A549 (cell line): ENCODE data around the gene SEC31B. TPM values are rescaled to one million over a fixed set of nuclear protein-coding genes. Genes with fewer than 3 reads are reported as not detected.

ENCODE experiments used
- ATAC-seq, 2 experiments: fragments of 200-7000 bp in 1 of 2; fragments of >200 bp in 1 of 2; cut with Nextera tagmentation in 1 of 2; cut with Tn5 transposase in 1 of 2; 3 replicates each; pipeline versions ENCODE4 v1.8.0 to v1.9.1; 2018 to 2020; ENCODE audit warnings: mild to moderate bottlenecking in 1 of 2, moderate library complexity in 1 of 2
- CTCF ChIA-PET: fragments of 300-600 bp; sonication (Branson Sonifier 250); formaldehyde crosslinking; extraction: SDS; loops from one replicate; lab custom pipeline; 2021; ENCODE audit warnings: antibody characterized with exemption, inconsistent platforms; lab: Yijun Ruan, JAX
- POLR2A ChIA-PET: fragments of 350-600 bp; formaldehyde crosslinking; extraction: SDS; loops from one replicate; lab custom pipeline; 2021; ENCODE audit warnings: antibody characterized with exemption, inconsistent platforms; lab: Yijun Ruan, JAX
- DNase-seq, 2 experiments: peaks; one replicate each; pipeline versions ENCODE4 v3.0.0 to v3.0.0-alpha.2; 2011 to 2016; ENCODE audit warnings: low read depth in 1 of 2, low spot score in 1 of 2
- FAIRE-seq: peaks from 2 replicates; lab custom pipeline; 2011; peaks lifted over from hg19 to GRCh38; lab: Jason Lieb, UNC
- H3K27ac ChIP-seq, 2 experiments: fragments of >200 bp; sonication (Bioruptor Twin); formaldehyde crosslinking; 3 replicates each; pipeline ENCODE4 v1.5.1; 2016 to 2017
- H3K4me1 ChIP-seq: fragments of >200 bp; sonication (Bioruptor Twin); formaldehyde crosslinking; 3 replicates; pipeline ENCODE4 v1.6.1; 2016
- H3K4me2 ChIP-seq: fragments of >200 bp; sonication (Bioruptor Twin); formaldehyde crosslinking; 3 replicates; pipeline ENCODE4 v1.6.1; 2016
- H3K4me3 ChIP-seq: fragments of >200 bp; sonication (Bioruptor Twin); formaldehyde crosslinking; 3 replicates; pipeline ENCODE4 v1.5.1; 2016
- H3K9me3 ChIP-seq: fragments of >200 bp; sonication (Bioruptor Twin); formaldehyde crosslinking; 3 replicates; pipeline ENCODE4 v1.6.1; 2016
- BHLHE40 ChIP-seq: IDR thresholded peaks from 2 replicates; pipeline ENCODE4 v1.6.1; 2012; ENCODE audit warnings: low read depth, low read length, inconsistent platforms
- CBX8 ChIP-seq: fragments of 200-600 bp; sonication (generic); IDR thresholded peaks from 2 replicates; pipeline ENCODE4 v1.6.1; 2016
- CHD2 ChIP-seq: fragments of 150-350 bp; IDR thresholded peaks from 2 replicates; pipeline ENCODE4 v1.6.1; 2014; ENCODE audit warnings: low read length; ENCODE audit not compliant: partially characterized antibody
- EP300 ChIP-seq, 2 experiments: fragments of >200 bp; sonication (Bioruptor Twin); formaldehyde crosslinking; IDR thresholded peaks; 2 replicates in 1 of 2; 3 replicates in 1 of 2; pipeline ENCODE4 v1.6.1; 2016 to 2017
- FOSB ChIP-seq: fragments of 250-450 bp; sonication (Bioruptor Pico); IDR thresholded peaks from 2 replicates; pipeline ENCODE4 v1.5.0; 2020; ENCODE audit warnings: mild to moderate bottlenecking, moderate library complexity
- GATA3 ChIP-seq: IDR thresholded peaks from 2 replicates; pipeline ENCODE4 v1.6.1; 2012; ENCODE audit warnings: borderline replicate concordance
- HDAC2 ChIP-seq: fragments of 200-600 bp; sonication (generic); IDR thresholded peaks from 2 replicates; pipeline ENCODE4 v1.6.1; 2016
- HOXA7 ChIP-seq: fragments of 250-450 bp; sonication (Bioruptor Pico); IDR thresholded peaks from 2 replicates; pipeline ENCODE4 v1.5.0; 2020; ENCODE audit warnings: mild to moderate bottlenecking, moderate library complexity
- HOXB5 ChIP-seq: fragments of 250-450 bp; sonication (Bioruptor Pico); IDR thresholded peaks from 2 replicates; pipeline ENCODE4 v1.5.0; 2020; ENCODE audit warnings: mild to moderate bottlenecking, moderate library complexity
- PHF8 ChIP-seq: fragments of 200-600 bp; sonication (generic); IDR thresholded peaks from 2 replicates; pipeline ENCODE4 v1.6.1; 2016; ENCODE audit warnings: low read depth, mild to moderate bottlenecking, antibody characterized with exemption, moderate library complexity, borderline replicate concordance
- POLR2AphosphoS2 ChIP-seq: conservative IDR thresholded peaks from 2 replicates; pipeline ENCODE4 v1.6.1; 2012; ENCODE audit warnings: low read length, improper control_type of control experiment, inconsistent platforms
- RAD21 ChIP-seq, 2 experiments: fragments of >200 bp in 1 of 2; sonication (Bioruptor Twin) in 1 of 2; formaldehyde crosslinking in 1 of 2; IDR thresholded peaks in 1 of 2; conservative IDR thresholded peaks in 1 of 2; 2 replicates in 1 of 2; 3 replicates in 1 of 2; pipeline ENCODE4 v1.6.1; 2012 to 2018; ENCODE audit warnings: inconsistent platforms in 1 of 2
- RCOR1 ChIP-seq: fragments of 150-350 bp; IDR thresholded peaks from 2 replicates; pipeline ENCODE4 v1.6.1; 2014; ENCODE audit warnings: antibody characterized with exemption, low read length, low read depth
- RNF2 ChIP-seq: fragments of 200-600 bp; sonication (generic); IDR thresholded peaks from 2 replicates; pipeline ENCODE4 v1.6.1; 2016; ENCODE audit warnings: low read depth, mild to moderate bottlenecking, antibody characterized with exemption, moderate library complexity, borderline replicate concordance
- SREBF2 ChIP-seq: fragments of 450-650 bp; IDR thresholded peaks from 2 replicates; pipeline ENCODE4 v1.6.1; 2014; ENCODE audit warnings: mild to moderate bottlenecking, moderate library complexity
- TP53 ChIP-seq: fragments of 250-450 bp; sonication (Bioruptor Pico); IDR thresholded peaks from 2 replicates; pipeline ENCODE4 v1.5.0; 2021; ENCODE audit warnings: mild to moderate bottlenecking, moderate library complexity
- ZNF302 ChIP-seq: fragments of 250-450 bp; sonication (Bioruptor Pico); IDR thresholded peaks from 2 replicates; pipeline ENCODE4 v1.9.0; 2021; ENCODE audit warnings: inconsistent platforms, mild to moderate bottlenecking, moderate library complexity
- ZSCAN20 ChIP-seq: fragments of 250-450 bp; sonication (Bioruptor Pico); IDR thresholded peaks from 2 replicates; pipeline ENCODE4 v1.8.0; 2022; ENCODE audit warnings: mild to moderate bottlenecking, moderate library complexity
- WGBS: methylation state at CpG from one replicate; pipeline ENCODE4 v1.1.6; 2017; ENCODE audit errors: missing lambda C conversion rate; 5-methylcytosine and 5-hydroxymethylcytosine counted together
- polyA plus RNA-seq, 4 experiments: library from polyadenylated mRNA; depleted of rRNA in 3 of 4; stranded (reverse); fragments of >200 nt; fragmentation: RNase III in 1 of 4; extraction: RNeasy Plus Mini Kit Qiagen cat#74134 plus additional on column Dnase treatment in 1 of 4; gene quantifications; 2 replicates in 3 of 4; 3 replicates in 1 of 4; pipeline ENCODE4 v1.2.3, GENCODE V29; 2011 to 2017
- TF ChIP-seq, protein P1 (sequence below): IDR thresholded peaks from 2 replicates; pipeline ENCODE4 v1.6.1; 2012
- TF ChIP-seq, protein P2 (sequence below): IDR thresholded peaks from 2 replicates; pipeline ENCODE4 v1.6.1; 2012; ENCODE audit warnings: low read depth, borderline replicate concordance
- TF ChIP-seq, protein P3 (sequence below): IDR thresholded peaks from 2 replicates; pipeline ENCODE4 v1.6.1; 2012
- TF ChIP-seq, protein P4 (sequence below): fragments of 250-450 bp; sonication (Bioruptor Pico); IDR thresholded peaks from 2 replicates; pipeline ENCODE4 v1.5.0; 2021; ENCODE audit warnings: mild to moderate bottlenecking, moderate library complexity, borderline replicate concordance

Gene SEC31B
- polyA plus RNA-seq, 2 of the 4 experiments (the other 2 are of a cell fraction): 6.2 to 7.1 TPM

DNA sequence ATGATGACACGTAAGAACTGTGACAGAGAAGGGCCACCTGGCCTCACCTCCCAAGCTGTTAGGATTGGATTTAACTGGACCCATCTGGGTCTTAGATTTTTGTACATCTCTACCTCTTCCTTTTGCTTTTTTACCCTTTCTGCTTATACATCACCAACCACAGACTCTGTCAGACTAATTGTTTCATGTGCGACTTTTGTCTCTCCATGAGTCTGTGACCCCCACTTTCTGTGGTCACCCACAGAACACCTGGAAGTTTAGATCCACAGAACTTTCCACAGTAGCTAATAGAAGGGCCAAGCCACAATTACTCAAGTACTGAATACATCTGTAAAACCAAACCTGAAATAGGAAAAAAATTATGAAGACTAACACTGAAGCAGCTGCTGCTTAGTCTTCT, 23.1 kb downstream of the SEC31B start:
- CTCF ChIA-PET: interaction anchor here (1.7 to 25.5 kb wide), 3 partner anchors 14 to 63 kb away, joined by 14 to 381 read pairs (median 169); partner anchors contain the start of gene SEC31B
- ATAC-seq (no peak), FAIRE-seq (no peak), DNase-seq (no peak)
- H3K4me2 ChIP-seq: no peak overlapping the region
- POLR2A ChIA-PET: no interaction called here
- H3K4me1 ChIP-seq: no peaks in the 10 kb centered on the region
- 86% methylated on average over 2 of the region's 2 CpGs for WGBS
- no peaks in the 10 kb centered on the region for H3K9me3 ChIP-seq
- H3K27ac ChIP-seq: no peak overlapping the region
- H3K4me3 ChIP-seq: no peak overlapping the region
- TF ChIP-seq GATA3: no peak

DNA sequence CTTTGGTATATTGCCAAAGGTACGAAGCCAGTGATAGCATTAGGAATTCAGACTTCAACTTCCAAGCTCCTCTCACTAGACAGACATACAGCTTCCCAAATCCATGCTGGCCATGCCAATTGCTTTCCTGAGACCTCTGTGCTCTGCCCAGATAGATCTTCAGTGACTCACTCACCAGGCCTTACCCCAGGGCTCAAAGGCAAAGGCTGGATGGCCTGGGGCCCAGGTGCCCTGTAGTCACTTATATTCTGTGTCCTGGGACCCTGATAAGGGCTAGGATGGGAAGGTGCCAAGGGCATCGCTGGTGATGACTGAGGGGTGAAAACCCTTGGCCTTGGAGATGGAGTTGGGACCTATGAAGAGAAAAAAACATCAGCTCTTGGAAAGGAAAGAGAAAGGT, 29.1 kb downstream of the SEC31B start:
- no peak overlapping the region for H3K27ac ChIP-seq
- 58% methylated on average over 2 of the region's 2 CpGs for WGBS
- H3K4me3 ChIP-seq: no peak overlapping the region
- ATAC-seq: no peak
- POLR2A ChIA-PET: no interaction called here
- H3K9me3 ChIP-seq: no peaks in the 10 kb centered on the region
- H3K4me2 ChIP-seq: no peak overlapping the region
- TF ChIP-seq ZSCAN20 (CRISPR knock-in tag) (no peak), FOSB (CRISPR knock-in tag) (no peak), TP53 (CRISPR knock-in tag) (no peak), POLR2AphosphoS2 (no peak), HOXA7 (CRISPR knock-in tag) (no peak), BHLHE40 (no peak), RNF2 (no peak), HDAC2 (no peak), PHF8 (no peak), RAD21 (conservative IDR thresholded peaks at IDR 0.05 in 1 of 2, IDR thresholded peaks at IDR 0.05 in 1 of 2) (no peak), SREBF2 (no peak), EP300 (IDR thresholded peaks at IDR 0.05) (no peak), CBX8 (no peak), HOXB5 (CRISPR knock-in tag) (no peak), ZNF302 (CRISPR knock-in tag) (no peak)
- TF ChIP-seq, protein P1, sequence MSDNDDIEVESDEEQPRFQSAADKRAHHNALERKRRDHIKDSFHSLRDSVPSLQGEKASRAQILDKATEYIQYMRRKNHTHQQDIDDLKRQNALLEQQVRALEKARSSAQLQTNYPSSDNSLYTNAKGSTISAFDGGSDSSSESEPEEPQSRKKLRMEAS: no peak
- TF ChIP-seq, protein P2, sequence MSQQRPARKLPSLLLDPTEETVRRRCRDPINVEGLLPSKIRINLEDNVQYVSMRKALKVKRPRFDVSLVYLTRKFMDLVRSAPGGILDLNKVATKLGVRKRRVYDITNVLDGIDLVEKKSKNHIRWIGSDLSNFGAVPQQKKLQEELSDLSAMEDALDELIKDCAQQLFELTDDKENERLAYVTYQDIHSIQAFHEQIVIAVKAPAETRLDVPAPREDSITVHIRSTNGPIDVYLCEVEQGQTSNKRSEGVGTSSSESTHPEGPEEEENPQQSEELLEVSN: no peak
- TF ChIP-seq, protein P3, sequence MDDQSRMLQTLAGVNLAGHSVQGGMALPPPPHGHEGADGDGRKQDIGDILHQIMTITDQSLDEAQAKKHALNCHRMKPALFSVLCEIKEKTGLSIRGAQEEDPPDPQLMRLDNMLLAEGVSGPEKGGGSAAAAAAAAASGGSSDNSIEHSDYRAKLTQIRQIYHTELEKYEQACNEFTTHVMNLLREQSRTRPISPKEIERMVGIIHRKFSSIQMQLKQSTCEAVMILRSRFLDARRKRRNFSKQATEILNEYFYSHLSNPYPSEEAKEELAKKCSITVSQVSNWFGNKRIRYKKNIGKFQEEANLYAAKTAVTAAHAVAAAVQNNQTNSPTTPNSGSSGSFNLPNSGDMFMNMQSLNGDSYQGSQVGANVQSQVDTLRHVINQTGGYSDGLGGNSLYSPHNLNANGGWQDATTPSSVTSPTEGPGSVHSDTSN: no peak
- TF ChIP-seq, protein P4, sequence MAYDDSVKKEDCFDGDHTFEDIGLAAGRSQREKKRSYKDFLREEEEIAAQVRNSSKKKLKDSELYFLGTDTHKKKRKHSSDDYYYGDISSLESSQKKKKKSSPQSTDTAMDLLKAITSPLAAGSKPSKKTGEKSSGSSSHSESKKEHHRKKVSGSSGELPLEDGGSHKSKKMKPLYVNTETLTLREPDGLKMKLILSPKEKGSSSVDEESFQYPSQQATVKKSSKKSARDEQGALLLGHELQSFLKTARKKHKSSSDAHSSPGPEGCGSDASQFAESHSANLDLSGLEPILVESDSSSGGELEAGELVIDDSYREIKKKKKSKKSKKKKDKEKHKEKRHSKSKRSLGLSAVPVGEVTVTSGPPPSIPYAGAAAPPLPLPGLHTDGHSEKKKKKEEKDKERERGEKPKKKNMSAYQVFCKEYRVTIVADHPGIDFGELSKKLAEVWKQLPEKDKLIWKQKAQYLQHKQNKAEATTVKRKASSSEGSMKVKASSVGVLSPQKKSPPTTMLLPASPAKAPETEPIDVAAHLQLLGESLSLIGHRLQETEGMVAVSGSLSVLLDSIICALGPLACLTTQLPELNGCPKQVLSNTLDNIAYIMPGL: no peak
- no peak for FAIRE-seq
- CTCF ChIA-PET: interaction anchor here (0.9 to 25.5 kb wide), 4 partner anchors 8 to 56 kb away, joined by 3 to 381 read pairs (median 86); partner anchors contain the start of gene SEC31B
- no peaks in the 10 kb centered on the region for H3K4me1 ChIP-seq
- DNase-seq: no peak

DNA sequence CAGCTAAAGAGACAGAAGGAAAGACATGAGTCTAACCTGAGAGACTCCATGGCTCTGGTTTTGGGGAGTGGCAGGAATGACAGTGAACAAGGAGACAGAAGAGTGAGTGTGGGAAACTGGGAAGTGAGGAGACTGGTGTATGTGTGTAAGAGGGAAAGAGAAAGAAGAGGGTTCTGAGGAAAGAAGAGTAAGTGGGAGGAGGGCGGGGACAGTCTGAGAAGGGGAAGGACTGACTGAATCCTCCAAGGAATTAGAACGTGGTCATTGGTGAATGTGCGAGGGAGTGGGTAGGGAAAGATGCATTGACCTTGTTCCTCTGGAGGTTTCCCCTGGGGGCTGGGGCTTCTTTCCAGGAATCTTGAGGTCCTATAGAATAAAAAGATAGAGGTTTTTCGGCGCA, 30.3 kb downstream of the SEC31B start:
- TF ChIP-seq RCOR1: no peak
- TF ChIP-seq CHD2: no peak
- DNase-seq (no peak), FAIRE-seq (no peak), ATAC-seq (no peak)
- Histone ChIP-seq H3K9me3 (no peaks in the 10 kb centered on the region), H3K4me1 (no peaks in the 10 kb centered on the region), H3K27ac (no peak overlapping the region), H3K4me2 (no peak overlapping the region), H3K4me3 (no peak overlapping the region)
- WGBS: 84% methylated on average over 5 of the region's 5 CpGs
- CTCF ChIA-PET: interaction anchor here (1.1 to 25.5 kb wide), 2 partner anchors 9 to 23 kb away, joined by 3 to 381 read pairs; partner anchors contain the start of gene SEC31B
- POLR2A ChIA-PET: interaction anchor here (1.0 kb wide), 1 partner anchor 202 kb away, joined by 3 read pairs; the partner anchor contains the start of gene BLOC1S2
